ENCODE data around the gene HYAL4.
A peak's percentile ranks its signal among the peaks of the same experiment; 100 is the strongest.
"Not testable (repeated sequence)": the region's sequence is repeated elsewhere in the genome, so short reads cannot be mapped to it uniquely, and the experiment has no call there.

HYAL4 gene

GRCh38 chr7:123844712-123845219 is at the start of gene HYAL4:
Gene HYAL4, plus strand, starts transcription at chr7:123845169. Its CDS starts 23,105 bp downstream, at chr7:123868274.
- DNase-seq = no peak

GRCh38 chr7:123795917-123796316 is 49.1 kb upstream of the HYAL4 start:
- no peak for DNase-seq

GRCh38 chr7:123796568-123796967 is 48.4 kb upstream of the HYAL4 start:
- no peak for DNase-seq

GRCh38 chr7:123797673-123798531 is 47.1 kb upstream of the HYAL4 start:
- peak; percentile 50 for DNase-seq

GRCh38 chr7:123798532-123799188 is 46.3 kb upstream of the HYAL4 start:
- no peak for DNase-seq

GRCh38 chr7:123802249-123802648 is 42.7 kb upstream of the HYAL4 start:
- no peak for DNase-seq

- no peak for DNase-seq
These were observed 39.7 kb upstream of the HYAL4 start for GRCh38 chr7:123805287-123805686.

GRCh38 chr7:123809471-123809870 is 35.5 kb upstream of the HYAL4 start:
- DNase-seq = no peak

- DNase-seq = no peak
These were observed 33.9 kb upstream of the HYAL4 start for GRCh38 chr7:123811056-123811455.

- no peak for DNase-seq
These were observed 28.1 kb upstream of the HYAL4 start for GRCh38 chr7:123816916-123817315.

- DNase-seq = no peak
These were observed 26.0 kb upstream of the HYAL4 start for GRCh38 chr7:123819001-123819400.

- not testable (repeated sequence) for DNase-seq
These were observed 25.2 kb upstream of the HYAL4 start for GRCh38 chr7:123819795-123820194.

- DNase-seq = no peak
These were observed 24.1 kb upstream of the HYAL4 start for GRCh38 chr7:123820864-123821263.

GRCh38 chr7:123821320-123821719 is 23.6 kb upstream of the HYAL4 start:
- DNase-seq = no peak

- no peak for DNase-seq
These were observed 20.8 kb upstream of the HYAL4 start for GRCh38 chr7:123823898-123824753.

- no peak for DNase-seq
These were observed 20.3 kb upstream of the HYAL4 start for GRCh38 chr7:123824754-123825067.

GRCh38 chr7:123828805-123829204 is 16.2 kb upstream of the HYAL4 start:
- no peak for DNase-seq

- no peak for DNase-seq
These were observed 8.3 kb upstream of the HYAL4 start for GRCh38 chr7:123836656-123837055.

GRCh38 chr7:123839106-123839505 is 5.9 kb upstream of the HYAL4 start:
- not testable (repeated sequence) for DNase-seq

- not testable (repeated sequence) for DNase-seq
These were observed 827 bp upstream of the HYAL4 start for GRCh38 chr7:123844142-123844541.

- no peak for DNase-seq
These were observed 851 bp downstream of the HYAL4 start for GRCh38 chr7:123845823-123846216.

GRCh38 chr7:123846217-123846891 is 1.4 kb downstream of the HYAL4 start:
- peak; percentile 80 for DNase-seq

GRCh38 chr7:123847868-123848267 is 2.9 kb downstream of the HYAL4 start:
- no peak for DNase-seq

Data from islet precursor cell (in vitro differentiated cells).